Measurements from ENCODE around the gene ZSWIM9. TPM values are rescaled to one million over a fixed set of nuclear protein-coding genes. Genes with fewer than 3 reads are reported as not detected.
"Not testable (repeated sequence)": the region's sequence is repeated elsewhere in the genome, so short reads cannot be mapped to it uniquely, and the experiment has no call there.

The ZSWIM9 gene
- total RNA-seq, 1 donor from 2014 or later, result 10.7 TPM

DNA sequence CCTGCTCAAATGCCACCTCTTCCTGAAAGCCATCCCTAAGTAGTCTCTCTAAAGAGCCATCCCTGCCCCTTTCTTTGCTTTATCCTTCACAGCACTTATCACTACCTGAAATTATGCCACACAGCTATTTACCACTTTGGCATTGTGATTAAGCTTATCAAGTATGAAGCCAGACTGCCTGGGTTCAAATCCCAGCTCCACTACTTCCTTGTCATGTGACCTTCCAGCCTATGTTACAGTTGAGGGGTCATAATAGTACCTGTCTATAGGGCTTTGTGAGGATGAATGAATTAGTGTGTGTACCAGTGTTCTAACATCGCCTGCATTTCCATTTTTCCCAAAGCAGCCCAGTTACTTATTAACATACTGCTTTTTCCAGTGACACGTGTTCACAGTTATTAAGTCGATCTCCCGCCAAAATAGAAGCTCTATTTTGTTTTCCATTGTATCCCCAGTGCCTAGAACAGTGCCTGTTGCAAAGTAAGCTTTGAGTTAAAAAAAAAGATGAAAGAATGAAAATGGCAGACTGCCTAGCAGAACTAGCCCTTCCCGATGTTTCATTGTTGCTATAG lies 32.8 kb downstream of the ZSWIM9 start:
- DNase-seq (ENCODE audit: low spot score), result no peak
- intact Hi-C loops (cut with DNase I), result no loop called here
- no peak for ATAC-seq

DNA sequence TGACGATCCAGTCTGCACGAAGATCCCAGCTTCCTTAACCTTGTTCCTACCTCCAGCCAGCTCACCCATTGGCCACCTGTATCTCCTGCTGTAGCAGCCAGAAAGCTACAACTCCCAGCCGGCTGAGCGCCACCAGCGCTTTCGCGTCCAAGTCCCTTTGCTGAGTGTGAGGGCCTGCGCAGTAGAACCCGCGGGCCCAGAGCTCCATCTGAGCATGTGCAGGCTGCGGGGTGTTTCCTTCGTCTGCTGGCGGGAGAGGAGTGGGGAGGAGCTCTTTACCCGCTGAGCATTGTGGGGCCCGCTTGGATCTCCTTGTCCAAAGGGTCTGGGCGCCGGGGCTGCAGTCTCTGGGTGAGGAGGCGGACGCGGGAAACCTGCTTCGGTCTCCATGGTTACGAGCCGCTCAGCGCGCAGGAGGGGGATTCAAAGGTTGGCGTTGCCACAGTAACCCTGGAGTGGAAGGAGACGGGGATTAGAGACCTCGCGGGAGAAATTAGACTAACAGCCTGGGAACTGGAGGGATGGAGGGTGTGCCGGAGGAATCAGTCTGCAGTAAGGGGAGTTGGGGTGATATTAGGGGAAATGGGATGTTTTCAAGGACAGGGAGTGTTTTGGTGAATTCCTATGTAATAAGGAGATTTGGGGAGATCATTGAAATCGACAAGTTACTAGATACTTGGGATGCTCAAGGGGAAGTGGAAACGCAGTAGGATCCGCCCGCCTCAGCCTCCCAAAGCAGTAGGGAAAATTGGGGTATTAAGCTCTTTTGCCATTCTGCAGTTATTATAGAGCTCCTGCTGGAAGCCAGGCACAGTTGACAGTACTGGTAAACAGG lies 33.5 kb downstream of the ZSWIM9 start:
- ATAC-seq (peak; percentile 100), DNase-seq (ENCODE audit: low spot score) (peak; percentile 90)
- intact Hi-C loops (cut with DNase I), result no loop called here

DNA sequence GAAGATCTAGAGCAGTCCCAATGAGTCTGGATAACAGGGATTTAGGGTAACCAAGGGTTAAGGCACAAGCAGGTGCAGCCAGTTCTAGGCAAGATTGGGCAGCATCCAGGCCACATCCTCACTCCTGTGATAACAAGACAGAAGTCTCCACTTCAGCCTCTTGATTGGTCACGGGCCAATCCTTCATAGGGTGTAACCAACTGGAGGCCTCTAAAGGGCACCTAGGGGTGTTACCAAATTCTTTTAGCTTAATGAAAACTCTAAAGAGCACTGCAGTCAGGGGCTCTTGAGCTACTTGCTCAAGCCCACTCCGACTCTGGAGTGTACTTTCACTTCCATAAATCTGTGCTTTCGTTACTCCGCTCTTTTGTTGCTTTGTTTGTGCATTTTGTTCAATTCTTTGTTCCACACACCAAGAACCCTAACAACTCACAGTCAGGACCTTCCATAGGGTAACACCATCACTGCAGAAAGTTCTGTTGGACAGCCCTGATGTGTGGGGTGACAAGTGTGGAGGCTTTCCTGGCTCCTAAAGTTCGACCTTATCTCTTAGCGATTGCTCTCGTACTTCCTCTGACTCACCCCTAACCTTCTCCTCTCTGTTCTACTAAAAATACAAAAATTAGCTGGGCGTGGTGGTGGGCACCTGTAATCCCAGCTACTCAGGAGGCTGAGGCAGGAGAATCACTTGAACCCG lies 36.1 kb downstream of the ZSWIM9 start:
- DNase-seq (ENCODE audit: low spot score), result no peak
- intact Hi-C loops (cut with DNase I), result no loop called here
- ATAC-seq, result no peak

DNA sequence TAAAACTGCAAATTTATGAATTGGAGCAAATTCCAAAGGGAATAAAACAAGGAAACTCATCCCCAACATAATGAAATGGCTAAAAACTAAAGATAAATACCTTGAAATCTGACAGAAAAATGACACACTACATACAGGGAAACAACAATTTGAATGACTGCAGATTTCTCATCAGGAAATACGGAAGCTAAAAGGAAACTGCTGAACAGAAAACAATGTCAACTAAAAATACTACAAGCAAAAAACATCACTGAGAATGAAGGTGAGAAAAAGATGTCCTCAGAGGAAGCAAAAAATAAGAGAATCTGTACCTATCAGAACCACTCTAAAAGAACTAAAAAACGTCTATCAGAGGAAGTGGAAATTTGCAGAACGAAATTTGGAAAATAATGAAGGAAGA lies 39.5 kb downstream of the ZSWIM9 start:
- intact Hi-C loops (cut with DNase I), result no loop called here
- no peak for ATAC-seq
- DNase-seq (ENCODE audit: low spot score), result no peak

DNA sequence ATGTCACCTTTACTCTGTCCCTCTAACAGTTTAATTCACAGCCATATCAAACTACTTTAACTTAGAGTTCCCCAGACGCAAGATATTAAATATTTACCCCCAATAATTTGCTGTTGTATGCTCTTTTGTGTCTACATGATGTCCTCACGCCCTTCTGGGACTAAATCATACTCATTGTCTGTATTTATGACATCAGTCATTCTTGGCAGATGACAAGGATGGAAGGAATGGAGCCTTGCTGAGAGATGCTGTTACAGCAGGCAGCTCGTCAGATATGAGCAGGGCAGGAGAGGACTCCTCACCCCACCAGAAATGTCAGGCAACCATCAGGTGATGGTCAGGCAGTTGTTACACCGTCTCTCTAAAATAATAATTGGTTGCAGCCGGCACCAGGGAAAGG lies 43.5 kb downstream of the ZSWIM9 start:
- no peak for DNase-seq (ENCODE audit: low spot score)
- intact Hi-C loops (cut with DNase I), result no loop called here
- ATAC-seq, result no peak

DNA sequence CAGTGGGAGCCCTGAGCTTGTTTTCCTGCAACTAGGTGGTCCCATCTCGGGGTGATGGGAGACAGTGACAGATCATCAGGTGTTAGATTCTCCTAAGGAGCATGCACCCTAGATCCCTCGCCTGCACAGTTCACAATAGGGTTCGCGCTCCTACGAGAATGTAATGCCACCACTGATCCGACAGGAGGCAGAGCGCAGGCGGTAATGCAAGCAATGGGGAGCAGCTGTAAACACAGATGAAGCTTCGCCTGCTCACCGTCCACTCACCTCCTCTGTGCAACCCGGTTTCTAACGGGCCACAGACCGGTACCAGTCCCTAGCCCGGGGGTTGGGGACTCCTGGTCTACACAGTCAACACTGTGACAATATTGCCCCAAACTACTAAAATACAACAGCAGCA lies 46.5 kb downstream of the ZSWIM9 start:
- intact Hi-C loops (cut with DNase I), result no loop called here
- no peak for ATAC-seq
- no peak for DNase-seq (ENCODE audit: low spot score)

DNA sequence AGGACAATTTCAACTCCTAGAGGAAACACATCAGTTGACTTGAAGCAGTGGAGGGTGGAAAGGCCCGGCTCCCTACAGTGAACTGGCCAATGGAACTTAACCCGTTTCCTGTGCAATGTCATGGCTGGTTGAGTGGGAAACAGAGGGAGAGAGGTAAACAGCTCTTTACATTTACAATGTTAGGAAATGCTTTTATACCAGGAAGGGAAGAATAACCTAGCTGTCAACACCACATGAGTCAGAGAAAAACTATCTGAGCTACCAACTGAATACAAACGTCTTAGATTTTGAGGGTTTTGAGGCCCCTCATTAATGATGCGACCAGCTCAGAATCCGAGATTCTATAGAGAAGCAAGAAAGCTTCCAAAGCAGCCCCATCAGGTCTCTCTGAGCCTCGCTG lies 48.5 kb downstream of the ZSWIM9 start:
- ATAC-seq, result no peak
- intact Hi-C loops (cut with DNase I), result no loop called here
- no peak for DNase-seq (ENCODE audit: low spot score)

DNA sequence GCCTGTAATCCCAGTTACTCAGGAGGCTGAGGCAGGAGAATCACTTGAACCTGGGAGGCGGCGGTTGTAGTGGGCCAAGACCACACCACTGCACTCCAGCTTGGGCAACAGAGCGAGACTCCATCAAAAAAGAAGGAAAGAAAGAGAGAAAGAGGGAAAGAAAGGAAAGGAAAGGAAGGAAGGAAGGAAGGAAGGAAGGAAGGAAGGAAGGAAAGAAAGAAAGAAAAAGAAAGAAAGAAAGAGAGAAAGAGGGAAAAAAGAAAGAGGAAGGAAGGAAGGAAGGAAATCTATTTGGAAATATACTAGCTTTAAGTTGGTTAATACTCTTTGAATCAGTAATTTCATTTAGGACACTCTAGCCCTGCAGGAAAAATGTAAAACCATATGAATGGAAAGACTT lies 50.3 kb downstream of the ZSWIM9 start:
- ATAC-seq; DNase-seq (ENCODE audit: low spot score); intact Hi-C loops (cut with DNase I): not testable (repeated sequence)

DNA sequence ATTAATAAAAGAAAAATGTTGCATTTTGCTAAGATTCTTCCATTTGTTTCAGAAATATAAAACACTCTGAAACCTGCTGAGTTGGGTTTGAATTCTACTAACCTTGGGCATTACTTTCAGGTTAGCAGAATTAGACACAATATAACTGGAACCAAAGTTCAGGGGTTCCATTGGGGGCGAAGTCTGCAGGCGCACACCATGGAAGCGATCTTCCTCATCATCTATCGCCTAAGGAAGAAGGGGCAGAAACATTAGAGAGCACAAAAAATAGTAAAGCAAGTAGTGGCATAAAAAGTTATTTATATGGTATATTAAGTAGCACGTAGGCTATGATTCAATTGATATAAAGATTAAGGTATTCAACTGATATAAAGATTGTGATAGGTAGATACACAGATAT lies 51.1 kb downstream of the ZSWIM9 start:
- DNase-seq (ENCODE audit: low spot score) (no peak), ATAC-seq (no peak)
- intact Hi-C loops (cut with DNase I), result no loop called here

DNA sequence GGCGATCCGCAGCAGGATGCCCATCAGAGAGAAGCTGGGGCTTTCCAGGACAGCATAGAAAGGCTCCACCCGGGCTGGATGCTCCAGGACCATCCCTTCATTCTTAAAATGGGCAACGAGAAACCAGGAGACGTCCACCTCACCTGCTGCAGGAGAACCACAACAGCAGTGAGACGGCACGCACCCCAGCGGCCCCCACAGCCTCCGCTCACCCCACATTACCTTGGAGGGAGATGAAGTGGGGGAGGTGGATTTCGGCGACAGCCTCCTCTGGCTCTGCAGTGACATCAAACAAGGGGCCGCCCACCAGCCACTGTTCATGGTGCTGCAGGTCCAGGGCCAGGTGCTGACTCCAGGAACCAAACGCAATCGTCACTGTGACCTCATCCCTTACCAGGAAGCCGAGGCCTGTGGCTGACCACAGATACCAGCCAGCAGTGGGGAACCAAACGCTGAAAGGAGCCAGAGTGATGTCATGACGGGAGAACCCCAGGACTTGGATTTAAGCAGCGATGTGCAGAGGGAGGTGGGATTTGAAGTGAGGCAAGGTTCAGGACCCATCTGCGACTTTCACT lies 60.2 kb downstream of the ZSWIM9 start:
- no peak for ATAC-seq
- no peak for DNase-seq (ENCODE audit: low spot score)
- intact Hi-C loops (cut with DNase I), result no loop called here

DNA sequence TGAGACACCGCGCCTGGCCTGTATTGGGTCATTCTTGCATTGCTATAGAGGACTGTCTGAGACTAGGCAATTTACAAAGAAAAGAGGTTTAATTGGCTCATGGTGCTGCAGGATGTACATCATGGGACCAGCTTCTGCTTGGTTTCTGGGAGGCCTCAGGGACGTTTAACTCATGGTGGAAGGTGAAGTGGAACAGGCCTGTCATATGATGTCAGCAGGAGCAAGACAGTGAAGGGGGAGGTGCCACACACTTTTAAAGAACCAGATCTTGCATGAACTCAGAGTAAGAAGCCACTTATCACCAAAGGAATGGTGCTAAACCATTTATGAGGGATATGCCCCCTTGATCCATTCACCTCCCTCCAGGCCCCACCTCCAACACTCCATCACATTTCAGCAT lies 66.6 kb downstream of the ZSWIM9 start:
- ATAC-seq (no peak), DNase-seq (ENCODE audit: low spot score) (no peak)
- intact Hi-C loops (cut with DNase I), result no loop called here

DNA sequence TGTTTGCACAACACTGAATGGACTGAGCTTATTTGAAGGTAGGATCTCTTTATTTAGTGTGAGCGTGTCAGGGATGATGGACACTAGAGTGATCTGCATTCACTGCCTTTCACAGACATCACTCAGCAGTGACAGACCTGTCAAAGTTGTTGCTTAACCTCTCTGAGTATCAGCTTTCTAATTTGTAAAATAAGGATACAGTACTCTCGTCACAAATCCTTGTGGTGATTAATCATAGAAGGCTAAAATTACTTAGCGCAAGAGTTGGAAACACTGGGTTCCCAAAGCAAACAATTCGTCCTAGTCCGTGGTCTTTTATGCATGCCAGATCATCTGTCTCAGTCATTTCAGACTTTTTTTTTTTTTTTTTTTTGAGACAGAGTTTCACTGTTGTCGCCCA lies 68.6 kb downstream of the ZSWIM9 start:
- intact Hi-C loops (cut with DNase I), result no loop called here
- DNase-seq (ENCODE audit: low spot score) (no peak), ATAC-seq (no peak)

DNA sequence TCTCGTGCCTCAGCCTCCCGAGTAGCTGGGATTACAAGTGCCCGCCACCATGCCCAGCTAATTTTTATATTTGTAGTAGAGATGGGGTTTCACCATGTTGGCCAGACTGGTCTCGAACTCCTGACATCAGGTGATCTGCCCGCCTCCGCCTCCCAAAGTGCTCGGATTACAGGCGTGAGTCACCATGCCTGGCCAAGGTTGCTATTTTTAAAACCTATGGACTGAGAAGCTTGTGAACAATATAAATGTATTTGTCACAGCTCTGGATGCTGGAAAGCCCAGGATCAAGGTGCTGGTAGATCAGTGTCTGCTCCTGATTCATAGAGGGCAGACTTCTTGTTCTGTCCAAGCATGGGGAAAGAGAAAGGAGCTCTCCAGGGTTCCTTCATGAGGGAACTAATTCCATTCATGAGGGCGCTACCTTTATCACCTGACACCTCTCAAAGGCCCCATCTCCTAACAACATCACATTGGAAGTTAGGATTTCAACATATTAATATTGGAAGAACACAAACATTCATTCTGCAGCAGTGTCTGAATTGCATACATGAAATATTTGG lies 69.2 kb downstream of the ZSWIM9 start:
- intact Hi-C loops (cut with DNase I), result no loop called here
- DNase-seq (ENCODE audit: low spot score) (no peak), ATAC-seq (no peak)

DNA sequence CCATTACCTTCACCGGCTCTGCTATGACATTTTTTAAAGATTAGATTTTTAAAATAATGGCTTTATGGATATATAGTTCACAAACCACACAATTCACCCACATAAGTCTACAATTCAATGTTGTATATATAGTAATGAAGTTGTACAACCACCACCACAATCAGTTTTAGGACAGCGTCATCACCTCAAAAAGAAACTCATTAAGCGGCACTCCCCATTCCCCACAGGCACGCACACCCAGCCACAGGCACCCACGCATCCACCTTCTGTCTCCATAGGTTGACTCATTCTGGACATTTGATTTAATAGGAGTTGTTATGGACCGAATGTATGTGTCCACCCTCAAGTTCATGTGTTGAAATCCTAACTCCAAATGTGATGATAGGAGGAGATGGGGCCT lies 71.3 kb downstream of the ZSWIM9 start:
- intact Hi-C loops (cut with DNase I); DNase-seq (ENCODE audit: low spot score); ATAC-seq: not testable (repeated sequence)

DNA sequence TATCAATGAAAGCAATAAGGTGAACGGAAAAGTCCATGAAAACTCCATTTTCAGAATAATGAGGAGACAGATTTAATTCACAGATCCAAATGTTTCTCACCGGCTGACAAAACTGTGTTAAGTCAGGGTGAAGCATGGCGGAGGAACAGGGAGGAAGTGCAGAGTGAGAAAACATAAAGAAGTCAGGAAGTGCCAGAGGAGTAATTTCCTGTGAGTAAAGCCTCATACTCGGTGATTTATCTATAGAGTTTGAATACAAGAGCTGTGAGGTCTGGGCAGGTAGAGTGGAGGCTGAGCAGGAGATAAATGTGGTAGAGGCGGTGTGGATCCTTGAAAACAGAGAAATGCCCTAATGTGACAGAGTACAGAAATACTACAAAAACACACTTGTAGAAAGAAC lies 73.8 kb downstream of the ZSWIM9 start:
- intact Hi-C loops (cut with DNase I), result no loop called here
- DNase-seq (ENCODE audit: low spot score) (no peak), ATAC-seq (no peak)

DNA sequence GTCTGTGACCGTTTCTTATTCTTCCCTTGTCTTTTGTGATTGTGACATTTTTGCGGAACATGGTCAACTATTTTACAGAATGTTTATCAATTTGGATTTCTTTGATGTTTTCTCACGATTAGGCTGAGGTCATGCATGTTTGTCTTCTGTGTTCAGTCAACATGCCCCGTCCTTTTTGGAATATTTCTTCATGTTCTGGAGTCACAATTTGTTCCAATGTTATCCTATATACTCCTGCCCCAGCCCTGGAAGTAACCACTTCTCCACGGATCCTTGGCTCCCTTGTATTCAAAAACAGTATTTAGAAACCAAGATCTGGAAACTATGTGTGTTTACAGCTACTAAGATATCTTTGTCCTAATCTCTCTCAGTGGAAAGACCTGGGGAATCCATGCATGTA lies 75.6 kb downstream of the ZSWIM9 start:
- no peak for DNase-seq (ENCODE audit: low spot score)
- intact Hi-C loops (cut with DNase I), result no loop called here
- no peak for ATAC-seq

DNA sequence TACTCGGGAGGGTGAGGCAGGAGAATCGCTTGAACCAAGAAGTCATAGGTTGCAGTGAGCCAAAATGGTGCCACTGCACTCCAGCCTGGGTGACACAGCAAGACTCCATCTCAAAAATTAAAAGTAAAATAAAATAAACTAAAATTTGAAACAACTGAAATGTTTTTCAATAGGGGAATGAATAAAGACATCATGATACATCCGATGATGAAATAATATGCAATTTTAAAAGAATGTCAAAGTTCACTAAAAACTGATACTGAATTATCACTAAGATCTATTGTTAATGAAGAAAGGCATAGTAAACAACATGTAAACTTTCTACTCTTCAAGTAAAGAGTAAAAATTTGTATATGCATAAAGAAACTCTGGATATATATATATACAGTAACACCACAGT lies 76.7 kb downstream of the ZSWIM9 start:
- ATAC-seq, result no peak
- intact Hi-C loops (cut with DNase I), result no loop called here
- DNase-seq (ENCODE audit: low spot score), result no peak

Measured in sciatic nerve (tissue), 2 donors.